GM18867 (cell line): ENCODE data around the gene RPL12.

Experiments
- ATAC-seq: cut with Tn5 transposase; IDR thresholded peaks from one replicate; pipeline ENCODE4 v1.9.1; 2021; ENCODE audit warnings: mild to moderate bottlenecking, moderate library complexity; ENCODE audit not compliant: unreplicated experiment

RPL12 gene

DNA sequence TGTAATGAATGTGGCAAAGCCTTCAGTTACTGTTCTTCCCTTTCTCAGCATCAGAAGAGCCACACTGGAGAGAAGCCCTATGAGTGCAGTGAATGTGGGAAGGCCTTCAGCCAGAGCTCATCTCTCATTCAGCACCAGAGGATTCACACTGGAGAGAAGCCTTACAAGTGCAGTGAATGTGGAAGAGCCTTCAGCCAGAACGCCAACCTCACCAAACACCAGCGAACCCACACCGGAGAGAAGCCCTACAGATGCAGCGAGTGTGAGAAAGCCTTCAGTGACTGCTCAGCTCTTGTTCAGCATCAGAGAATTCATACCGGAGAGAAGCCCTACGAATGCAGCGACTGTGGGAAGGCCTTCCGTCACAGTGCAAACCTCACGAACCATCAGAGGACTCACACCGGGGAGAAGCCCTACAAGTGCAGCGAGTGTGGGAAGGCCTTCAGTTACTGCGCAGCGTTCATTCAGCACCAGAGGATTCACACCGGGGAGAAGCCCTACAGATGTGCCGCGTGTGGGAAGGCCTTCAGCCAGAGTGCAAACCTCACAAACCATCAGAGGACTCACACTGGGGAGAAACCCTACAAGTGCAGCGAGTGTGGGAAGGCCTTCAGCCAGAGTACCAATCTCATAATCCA is 6.8 kb downstream of the RPL12 start:
- no peak for ATAC-seq

DNA sequence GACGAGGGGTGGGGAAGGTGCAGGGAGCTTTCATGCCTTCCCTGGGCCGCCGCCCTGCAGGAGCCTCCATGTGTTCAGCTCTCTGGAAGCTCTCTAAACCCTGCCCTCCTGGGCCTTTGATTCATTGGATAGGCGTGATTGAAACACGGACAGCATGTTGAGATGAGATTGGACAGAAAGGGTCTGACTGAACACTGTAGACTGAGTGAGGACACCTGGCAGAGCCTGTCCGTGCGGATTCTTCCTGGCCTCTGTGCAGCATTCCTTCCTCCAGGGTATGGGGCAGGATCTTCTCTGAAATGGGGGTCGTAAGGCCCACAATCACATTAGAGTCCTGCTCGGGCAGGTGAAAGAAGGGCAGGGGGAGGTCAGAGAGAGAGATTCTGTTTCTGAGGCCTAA is 12.8 kb downstream of the RPL12 start:
- no peak for ATAC-seq

DNA sequence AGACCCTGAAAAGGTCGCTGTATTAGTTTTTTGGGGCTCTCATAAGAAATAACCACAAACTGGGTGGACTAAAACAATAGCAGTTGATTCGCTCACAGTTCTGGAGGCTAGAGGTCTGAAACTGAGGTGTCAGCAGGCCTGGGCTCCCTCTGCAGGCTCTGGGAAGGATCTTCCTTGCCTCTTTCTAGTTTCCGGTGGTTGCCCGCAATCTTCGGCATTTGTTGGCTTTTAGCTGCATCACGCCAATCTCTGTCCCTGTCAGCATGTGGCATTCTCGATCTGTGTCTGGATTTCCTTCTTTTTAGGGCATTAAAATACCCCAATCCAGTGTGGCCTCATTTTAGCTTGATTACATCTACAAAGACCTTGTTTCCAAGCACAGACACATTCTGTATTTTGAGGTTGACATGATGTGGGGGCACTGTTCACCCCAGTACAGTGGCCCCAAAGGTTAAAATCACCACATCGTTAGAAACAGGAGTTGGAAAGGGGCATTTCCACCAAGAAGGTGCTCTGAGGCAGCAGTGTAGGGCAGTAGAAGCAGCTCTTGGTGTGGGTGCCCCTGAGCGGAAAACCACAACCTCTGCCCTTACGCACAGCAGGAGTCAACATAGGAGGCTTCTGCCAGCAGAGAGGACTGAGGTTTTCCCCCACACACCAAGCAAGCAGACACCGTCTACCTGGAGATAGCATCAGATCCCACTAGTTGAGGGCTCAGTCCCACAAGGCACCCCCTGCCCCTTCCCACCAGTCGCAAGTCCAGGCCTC is 13.5 kb downstream of the RPL12 start:
- ATAC-seq = no peak

DNA sequence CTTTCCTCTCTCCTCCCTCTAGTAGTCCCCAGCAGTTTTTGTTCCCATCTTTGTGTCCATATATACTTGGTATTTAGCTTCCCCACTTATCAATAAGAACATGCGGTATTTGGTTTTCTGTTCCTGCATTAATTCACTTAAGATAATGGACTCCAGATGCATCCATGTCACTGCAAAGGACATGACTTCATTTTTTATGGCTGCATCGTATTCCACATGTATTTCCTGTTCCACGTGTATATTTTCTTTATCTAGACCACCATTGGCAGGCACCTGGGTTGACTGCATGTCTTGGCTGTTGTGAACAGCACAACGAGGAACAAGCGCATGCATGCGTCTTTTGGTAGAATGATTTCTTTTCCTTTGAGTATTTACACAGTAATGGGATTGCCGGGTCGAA is 20.8 kb downstream of the RPL12 start:
- ATAC-seq = no peak

DNA sequence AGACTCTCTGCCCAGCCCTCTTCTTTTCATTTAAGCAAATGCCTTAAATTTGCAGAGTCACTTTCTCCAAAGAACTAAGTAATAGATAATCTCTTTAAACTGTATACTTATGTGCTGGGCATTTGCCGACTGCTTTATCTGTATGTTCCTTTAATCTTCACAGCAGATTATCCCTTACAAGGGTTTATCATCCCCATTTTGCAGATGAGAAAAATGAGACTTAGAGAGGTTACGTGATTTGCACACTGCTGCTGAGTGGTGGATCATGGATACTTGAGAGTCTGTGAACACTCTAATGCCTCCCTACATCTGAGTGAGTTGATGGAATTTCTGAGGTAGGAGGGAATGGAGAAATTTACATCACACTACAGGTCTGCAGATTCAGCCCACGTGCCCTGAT is 22.9 kb downstream of the RPL12 start:
- no peak for ATAC-seq

DNA sequence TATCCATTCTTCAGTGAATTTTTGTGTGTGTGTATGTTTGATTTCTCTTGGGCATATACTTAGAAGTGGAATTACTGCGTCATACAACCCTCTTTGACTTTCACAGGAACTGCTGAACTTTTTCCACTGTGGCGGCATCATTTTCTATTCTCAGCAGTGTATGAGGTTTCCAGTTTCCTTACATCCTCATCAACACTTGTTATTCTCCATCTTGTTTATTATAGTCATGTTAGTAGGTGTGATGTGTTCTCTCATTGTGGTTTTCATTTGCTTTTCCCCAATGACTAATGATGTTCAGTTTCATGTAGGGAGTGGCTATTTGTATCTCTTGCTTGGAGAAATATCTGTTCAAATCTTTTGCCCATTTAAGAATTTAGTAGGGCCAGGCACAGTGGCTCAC is 24.4 kb downstream of the RPL12 start:
- no peak for ATAC-seq

DNA sequence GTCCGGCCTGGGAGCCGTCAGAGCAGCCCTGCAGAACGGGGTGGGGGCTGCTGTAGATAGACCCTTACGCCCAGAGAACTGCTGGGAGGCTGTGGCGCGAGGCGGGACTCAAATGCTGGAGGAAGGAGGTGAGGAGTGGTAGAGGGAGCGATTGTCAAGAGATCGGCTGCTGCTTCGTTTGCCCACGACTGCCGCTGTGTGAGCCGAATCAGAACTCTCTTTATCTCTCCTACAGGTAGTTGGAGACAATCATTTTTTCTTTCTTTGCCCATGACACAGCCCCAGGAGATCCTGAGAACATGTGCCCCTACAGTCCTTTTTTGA is 26.6 kb downstream of the RPL12 start:
- no peak for ATAC-seq

DNA sequence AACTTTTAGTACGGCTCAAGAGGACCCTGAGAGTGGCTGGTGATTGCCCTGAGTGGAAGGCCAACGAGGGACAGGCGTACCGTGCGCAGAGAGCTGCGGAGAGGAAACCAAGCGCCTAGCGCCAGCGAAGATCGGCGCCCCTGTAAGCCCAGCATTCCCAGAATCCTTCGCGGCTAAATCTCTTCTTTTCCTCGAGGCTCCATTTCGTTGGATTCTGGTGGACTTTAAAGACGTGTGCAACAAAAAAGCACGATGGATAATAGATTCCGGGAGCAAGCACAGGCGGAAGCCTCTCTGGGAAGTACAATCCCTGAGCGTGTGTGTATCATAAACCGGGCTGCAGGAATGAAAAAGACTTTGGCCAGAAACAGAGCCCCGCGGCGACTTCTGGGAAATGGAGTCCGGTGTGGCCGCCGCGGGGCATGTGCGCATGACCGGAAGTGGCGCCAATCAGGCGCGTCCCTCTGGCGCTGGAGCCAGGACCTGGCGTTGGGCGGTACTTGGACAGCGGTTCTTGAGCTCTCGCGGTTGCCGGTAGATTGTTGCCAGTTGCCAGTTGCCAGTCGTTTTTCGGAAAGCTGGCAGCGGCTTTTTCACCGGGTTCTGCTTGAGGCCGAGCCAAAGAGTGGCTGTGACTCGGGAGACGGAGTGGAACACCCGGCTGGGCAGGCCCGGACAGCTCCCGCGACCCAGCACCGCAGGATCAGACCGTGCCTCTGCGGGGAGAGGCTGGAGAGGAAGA is 27.1 kb downstream of the RPL12 start, which contains the start of gene ZNF79:
Gene ZNF79 (plus strand): TSS at position 449 of the 742 bp plus-strand sequence. CDS start 406 bp downstream, outside the sequence.
- peak; percentile 84 for ATAC-seq

DNA sequence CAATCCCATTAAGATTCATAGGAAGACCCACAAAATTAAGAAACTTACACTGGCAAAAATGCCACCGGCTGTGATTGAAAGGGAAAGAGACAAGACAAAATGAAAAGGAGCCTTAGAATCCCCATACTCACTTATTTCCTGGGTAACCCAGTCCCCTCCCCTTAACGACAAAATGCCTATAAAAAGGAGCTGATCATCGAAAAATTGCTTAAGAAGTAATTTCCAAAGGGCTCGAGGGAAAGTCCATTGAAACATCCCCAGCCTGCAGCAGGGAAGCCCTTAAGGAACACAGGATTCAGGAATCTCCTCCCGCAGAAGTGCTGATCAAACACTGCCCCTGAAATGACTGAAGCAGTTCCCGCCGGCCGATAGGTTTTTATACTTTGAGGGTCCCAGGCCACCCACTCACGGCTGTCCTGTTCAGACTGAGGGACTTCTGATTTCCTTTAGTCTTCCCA is 27.7 kb downstream of the RPL12 start:
- no peak for ATAC-seq

DNA sequence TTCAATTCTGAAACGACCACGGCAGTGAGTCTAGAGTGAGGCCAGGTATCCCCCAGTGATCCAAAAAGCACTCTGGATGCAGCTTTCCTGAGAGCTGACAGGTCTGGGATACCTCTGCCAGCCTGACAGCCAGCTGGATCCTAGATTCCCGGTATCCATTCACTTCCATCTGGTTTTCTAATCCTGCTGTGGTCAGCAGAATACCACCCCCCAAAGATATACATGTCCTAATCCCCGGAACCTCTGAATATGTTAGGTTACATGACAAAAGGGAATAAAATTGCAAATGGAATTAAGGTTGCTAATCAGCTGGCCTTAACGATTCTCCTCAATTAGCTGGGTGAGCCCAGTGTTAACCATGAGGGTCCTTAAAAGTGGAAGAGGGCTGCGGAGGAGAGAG is 28.4 kb downstream of the RPL12 start:
- ATAC-seq = no peak

DNA sequence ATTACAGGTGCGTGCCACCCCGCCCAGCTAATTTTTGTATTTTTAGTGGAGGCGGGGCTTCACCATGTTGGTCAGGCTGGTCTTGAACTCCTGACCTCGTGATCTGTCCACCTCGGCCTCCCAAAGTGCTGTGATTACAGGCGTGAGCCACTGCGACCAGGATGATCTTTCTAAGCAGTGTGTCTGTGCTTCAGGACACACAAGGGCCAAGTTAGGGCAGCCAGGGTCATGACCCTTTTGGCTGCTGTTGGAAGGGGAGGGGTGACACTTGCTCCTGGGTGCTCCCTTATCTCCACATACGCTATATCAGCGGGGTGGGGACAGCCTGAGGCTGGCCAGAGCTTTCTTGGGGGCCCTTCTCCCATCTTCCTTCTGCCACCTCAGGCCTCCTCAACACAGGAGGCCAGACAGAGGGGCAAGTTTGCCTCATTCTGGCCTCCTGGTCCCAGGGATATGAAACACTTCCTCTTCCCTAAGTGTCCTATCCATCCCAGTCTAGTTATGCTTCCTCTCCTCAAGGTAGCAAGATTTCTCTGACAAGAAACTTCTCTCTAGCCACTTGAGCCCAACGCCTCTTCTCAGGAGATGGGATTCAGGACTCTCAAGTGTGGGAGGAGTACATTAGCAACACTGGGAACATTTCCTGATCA is 28.9 kb downstream of the RPL12 start:
- no peak for ATAC-seq

DNA sequence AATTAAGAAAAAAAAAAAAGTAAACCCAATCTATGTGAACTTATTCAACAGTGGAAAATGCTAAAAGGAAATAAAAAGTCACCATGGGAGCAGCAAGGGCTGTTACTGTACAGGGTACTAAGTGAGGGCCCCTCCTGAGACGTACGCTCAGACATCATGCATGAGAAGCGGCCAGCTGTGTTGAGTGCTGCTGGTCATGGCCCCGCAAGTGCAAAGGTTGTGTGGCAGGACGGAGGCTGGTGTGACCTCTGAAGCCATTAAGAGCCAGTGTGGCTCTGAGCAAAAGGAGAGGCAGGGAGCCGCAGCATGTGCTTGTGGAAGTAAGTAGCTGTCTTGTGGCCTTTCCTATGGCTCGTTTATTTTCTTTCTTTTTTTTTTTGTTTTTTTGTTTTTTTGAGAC is 30.1 kb downstream of the RPL12 start:
- no peak for ATAC-seq

DNA sequence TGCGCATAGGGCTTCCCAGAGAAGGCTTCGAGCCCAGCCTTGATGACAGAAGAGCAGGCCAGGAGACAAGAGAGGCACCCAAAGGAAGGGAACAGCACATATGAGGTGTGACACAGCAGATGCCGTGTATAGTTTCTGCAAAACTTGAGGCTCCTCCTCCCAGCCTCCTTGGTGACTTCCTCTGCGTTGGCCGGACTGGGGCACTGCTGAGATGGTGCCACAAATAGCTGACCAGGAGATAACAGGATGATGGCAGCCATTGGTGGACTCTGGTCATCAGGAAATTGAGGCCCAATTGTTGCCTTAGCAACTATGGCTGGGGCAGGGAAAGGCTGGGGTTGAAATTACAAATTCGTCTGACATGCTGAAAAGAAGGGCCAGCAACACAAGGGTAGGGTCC is 31.9 kb downstream of the RPL12 start:
- ATAC-seq = no peak

DNA sequence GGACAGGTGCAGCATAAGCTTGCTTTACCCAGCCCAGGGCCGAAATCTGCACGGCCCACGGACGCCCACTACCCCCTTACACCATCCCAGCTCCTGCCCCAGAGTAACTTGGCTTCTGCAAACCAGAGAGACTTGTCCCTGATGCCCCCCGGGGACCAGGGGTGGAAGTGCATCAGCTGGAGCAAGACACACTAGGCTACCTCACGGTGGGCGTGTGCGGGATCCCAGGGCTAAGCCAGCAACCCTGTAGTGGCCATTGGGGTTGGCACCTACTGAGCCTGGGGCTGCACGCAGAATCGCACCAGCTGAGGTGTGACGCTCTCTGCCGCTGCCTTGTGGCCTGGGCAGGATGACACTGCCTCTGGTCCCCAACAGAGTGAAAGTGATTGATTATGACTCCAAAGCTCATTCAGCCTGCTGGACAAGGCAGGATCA is 33.2 kb downstream of the RPL12 start:
- no peak for ATAC-seq

DNA sequence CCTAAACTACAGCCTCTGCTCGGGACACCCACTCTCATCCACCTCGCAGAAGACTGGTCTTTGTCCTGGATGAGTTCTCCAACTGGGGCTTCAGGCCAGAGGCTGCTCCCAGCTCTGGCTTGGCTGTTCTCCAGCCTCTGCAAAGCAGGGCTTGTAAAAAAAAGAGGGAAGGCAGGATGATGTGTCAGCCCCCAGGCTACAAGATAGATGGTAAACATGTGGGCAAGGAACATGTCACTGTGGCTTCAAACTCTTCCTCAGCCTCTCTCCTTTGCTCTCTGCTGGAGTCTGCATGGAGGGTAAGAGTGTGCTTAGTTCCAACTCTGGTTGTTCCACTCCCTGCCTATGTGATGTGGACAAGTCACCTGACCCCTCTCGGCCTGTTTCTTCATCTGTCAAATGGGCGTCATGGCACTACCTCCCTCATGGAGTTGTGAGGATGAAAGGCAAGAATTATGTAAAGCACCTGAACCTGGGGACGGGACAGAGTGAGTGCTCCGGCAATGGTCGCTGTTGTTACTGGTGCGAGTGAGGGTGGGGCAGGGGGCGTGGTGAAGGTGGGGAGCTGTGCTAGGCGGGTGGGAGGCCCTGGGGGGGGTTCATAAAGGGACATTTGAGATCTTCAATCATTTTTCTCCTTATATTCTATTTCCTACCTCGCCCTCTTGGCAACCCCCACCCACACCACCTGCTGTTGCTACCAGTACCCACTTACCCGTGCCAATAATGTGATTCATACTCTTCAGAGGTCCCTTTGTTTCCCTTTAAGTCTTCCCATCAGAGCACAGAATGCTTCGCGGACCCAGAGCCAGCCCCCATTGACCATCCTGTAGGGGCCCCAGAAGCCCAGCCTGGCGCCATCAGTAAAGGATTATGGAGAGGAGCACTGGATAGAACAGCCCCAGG is 33.8 kb downstream of the RPL12 start:
- no peak for ATAC-seq

DNA sequence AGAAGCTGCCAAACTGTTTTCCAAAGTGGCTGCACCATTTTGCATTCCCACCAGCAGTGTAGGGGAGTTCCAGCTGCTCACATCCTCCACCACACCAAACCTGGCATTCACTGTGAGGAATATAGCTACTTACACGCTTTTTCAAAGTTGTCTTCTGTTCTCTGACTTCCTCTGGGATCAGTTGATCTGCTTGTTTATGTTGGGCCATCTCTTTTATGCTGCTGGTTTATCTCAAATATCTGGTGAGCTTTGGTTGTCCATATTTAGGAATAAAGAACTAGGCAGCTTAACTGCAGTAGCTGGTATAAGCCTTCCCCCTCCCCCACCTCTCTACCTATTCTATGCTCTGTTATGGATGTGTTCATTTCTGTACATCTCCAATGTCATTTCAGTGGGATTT is 35.5 kb downstream of the RPL12 start:
- ATAC-seq = no peak

DNA sequence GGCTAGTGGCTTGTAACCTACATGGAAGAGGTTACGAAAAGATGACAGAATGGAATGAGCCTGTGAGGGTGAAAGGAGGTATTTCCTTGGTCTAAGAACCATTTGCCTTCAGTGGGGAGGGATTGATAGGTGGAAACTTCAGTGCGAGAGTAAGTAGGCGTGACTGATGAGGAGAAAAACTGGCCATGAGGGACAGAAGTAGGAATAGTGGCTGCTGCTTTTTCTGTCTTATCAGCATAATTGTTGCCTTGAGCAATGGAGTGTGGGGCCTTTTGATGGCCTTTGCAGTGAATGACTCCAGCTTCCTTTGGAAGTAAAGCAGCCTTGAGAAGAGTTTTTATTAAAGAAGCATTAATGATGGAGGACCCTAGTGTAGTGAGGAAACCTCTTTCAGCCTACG is 36.1 kb downstream of the RPL12 start:
- no peak for ATAC-seq

DNA sequence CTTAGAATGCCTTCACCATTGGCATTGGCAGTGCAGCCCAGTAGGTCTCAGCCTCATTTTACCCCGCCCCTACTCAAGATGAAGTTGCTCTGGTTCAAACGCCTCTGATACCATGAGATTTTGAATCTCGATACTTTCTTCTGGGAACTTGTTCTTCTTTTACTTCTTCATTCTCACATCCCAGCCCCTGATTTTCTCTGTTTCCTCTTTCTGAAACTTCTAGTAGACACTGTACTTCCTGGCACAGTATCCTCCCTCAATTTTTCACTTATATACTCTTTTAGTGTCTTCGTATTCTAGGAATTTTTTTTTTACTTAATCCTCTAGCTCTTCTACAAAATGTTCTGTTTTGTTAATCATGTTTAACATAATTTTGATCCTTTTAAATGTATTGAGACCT is 40.1 kb downstream of the RPL12 start:
- ATAC-seq = no peak

DNA sequence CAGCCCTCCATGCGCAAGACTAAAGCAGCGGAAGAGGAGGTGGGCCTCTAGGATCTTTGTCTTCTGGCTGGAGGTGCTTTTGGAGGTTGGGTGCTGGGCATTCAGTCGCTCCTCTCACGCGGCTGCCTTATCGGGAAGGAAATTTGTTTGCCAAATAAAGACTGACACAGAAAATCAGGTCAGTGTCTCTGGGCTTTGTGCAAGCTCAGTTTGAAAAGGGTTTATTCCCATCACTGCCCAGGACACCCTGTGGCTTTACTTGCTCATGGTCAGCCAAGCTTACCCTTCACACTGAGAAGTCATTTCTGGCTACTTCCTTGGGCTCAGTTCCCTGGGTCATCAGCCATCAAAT is 43.7 kb downstream of the RPL12 start:
- no peak for ATAC-seq

DNA sequence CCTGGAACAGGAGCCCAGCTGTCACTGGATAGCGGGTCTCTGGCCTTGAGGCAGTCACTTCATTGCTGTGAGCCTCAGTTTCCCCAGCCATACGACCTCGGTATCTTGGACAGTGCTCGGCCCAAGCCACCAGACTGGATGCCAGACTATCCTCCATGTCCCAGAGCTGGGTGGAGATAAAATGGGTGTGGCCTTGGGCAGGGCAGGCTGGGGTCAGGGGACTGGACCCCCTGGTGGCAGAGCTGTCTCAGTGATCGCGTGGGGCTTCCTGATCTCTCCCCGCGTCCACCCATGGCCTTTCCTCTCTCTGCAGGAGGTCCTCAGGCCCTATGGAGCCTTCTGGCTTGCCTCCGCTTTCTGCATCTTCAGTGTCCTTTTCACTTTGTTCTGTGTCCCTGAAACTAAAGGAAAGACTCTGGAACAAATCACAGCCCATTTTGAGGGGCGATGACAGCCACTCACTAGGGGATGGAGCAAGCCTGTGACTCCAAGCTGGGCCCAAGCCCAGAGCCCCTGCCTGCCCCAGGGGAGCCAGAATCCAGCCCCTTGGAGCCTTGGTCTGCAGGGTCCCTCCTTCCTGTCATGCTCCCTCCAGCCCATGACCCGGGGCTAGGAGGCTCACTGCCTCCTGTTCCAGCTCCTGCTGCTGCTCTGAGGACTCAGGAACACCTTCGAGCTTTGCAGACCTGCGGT is 44.3 kb downstream of the RPL12 start:
- ATAC-seq = no peak
